Measurements from ENCODE around the gene PCNX1. TPM values are rescaled to one million over a fixed set of nuclear protein-coding genes. Genes with fewer than 3 reads are reported as not detected.
"Not testable (repeated sequence)": the region's sequence is repeated elsewhere in the genome, so short reads cannot be mapped to it uniquely, and the experiment has no call there.

The PCNX1 gene
- total and polyA plus RNA-seq, 5 donors: 7.0 to 48.0 (median 36.5) TPM

- ATAC-seq; intact Hi-C loops (cut with DNase I); H3K27ac ChIP-seq (ENCODE audit: low read length); H3K4me1 ChIP-seq (ENCODE audit: control insufficient read depth, insufficient read depth, low read length); H3K4me3 ChIP-seq (ENCODE audit: low read length); H3K9me3 ChIP-seq (ENCODE audit: control insufficient read depth, low read length); H3K27me3 ChIP-seq (ENCODE audit: control insufficient read depth, insufficient read depth); DNase-seq: not testable (repeated sequence)
- WGBS: 86% methylated on average over 1 of the region's 1 CpG
Observed at GRCh38 chr14:70880888-70881287, 26.4 kb upstream of the PCNX1 start.

DNA sequence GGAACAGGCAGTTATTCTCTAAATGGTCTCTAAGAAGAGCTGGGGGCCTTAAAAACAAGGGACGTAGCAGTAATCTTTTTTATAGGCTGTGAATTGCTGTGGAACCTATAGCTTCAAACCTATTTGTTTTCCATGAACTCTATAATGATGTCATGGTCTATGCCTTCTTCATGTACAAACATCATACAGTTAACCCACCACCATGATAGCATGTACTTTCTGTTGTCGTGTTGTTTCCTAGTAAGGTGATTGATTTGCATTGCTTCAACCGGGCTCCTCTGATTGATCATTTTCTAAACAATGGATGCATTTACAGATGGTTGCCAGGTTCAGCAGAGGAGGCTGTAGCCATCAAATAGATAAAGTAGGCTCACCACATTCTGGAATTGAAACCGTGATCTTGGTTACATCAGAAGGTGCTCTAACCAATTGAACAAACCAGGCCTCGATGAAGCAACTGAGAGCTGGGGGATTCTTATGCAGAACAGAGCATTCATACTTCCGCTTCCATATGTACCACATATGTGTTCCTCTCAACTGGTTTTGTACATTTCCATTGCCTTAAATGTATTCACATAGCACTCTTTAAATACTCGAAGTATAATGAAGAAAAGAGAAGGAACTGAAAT lies 25.6 kb upstream of the PCNX1 start:
- Histone ChIP-seq H3K4me1 (ENCODE audit: control insufficient read depth, insufficient read depth, low read length) (no peaks in the 10 kb centered on the region), H3K27ac (ENCODE audit: low read length) (no peak overlapping the region), H3K9me3 (ENCODE audit: control insufficient read depth, low read length) (no peaks in the 10 kb centered on the region), H3K27me3 (ENCODE audit: control insufficient read depth, insufficient read depth) (no peaks in the 10 kb centered on the region), H3K4me3 (ENCODE audit: low read length) (no peak overlapping the region)
- DNase-seq (no peak), ATAC-seq (no peak)
- WGBS: 78% methylated on average over 7 of the region's 7 CpGs
- intact Hi-C loops (cut with DNase I): no loop called here

GRCh38 chr14:70882776-70883492 lies 24.3 kb upstream of the PCNX1 start:
- intact Hi-C loops (cut with DNase I): no loop called here
- DNase-seq (no peak), ATAC-seq (peak; percentile 45 to 63)
- H3K4me3 ChIP-seq (ENCODE audit: low read length): no peak overlapping the region
- no peak overlapping the region for H3K27ac ChIP-seq (ENCODE audit: low read length)
- H3K9me3 ChIP-seq (ENCODE audit: control insufficient read depth, low read length): no peaks in the 10 kb centered on the region
- no peaks in the 10 kb centered on the region for H3K27me3 ChIP-seq (ENCODE audit: control insufficient read depth, insufficient read depth)
- no peaks in the 10 kb centered on the region for H3K4me1 ChIP-seq (ENCODE audit: control insufficient read depth, insufficient read depth, low read length)
- 52% methylated on average over 6 of the region's 6 CpGs for WGBS

- DNase-seq (no peak), ATAC-seq (no peak)
- Histone ChIP-seq H3K27ac (ENCODE audit: low read length) (no peak overlapping the region), H3K4me3 (ENCODE audit: low read length) (no peak overlapping the region), H3K27me3 (ENCODE audit: control insufficient read depth, insufficient read depth) (no peaks in the 10 kb centered on the region), H3K9me3 (ENCODE audit: control insufficient read depth, low read length) (no peaks in the 10 kb centered on the region), H3K4me1 (ENCODE audit: control insufficient read depth, insufficient read depth, low read length) (no peaks in the 10 kb centered on the region)
- intact Hi-C loops (cut with DNase I): no loop called here
- WGBS: 87% methylated on average over 8 of the region's 8 CpGs
Observed at GRCh38 chr14:70884595-70885342, 22.5 kb upstream of the PCNX1 start.

GRCh38 chr14:70885343-70886022 lies 21.8 kb upstream of the PCNX1 start:
- intact Hi-C loops (cut with DNase I): no loop called here
- 75% methylated on average over 5 of the region's 5 CpGs for WGBS
- ATAC-seq (no peak), DNase-seq (no peak)
- H3K27me3 ChIP-seq (ENCODE audit: control insufficient read depth, insufficient read depth): no peaks in the 10 kb centered on the region
- no peak overlapping the region for H3K4me3 ChIP-seq (ENCODE audit: low read length)
- H3K4me1 ChIP-seq (ENCODE audit: control insufficient read depth, insufficient read depth, low read length): no peaks in the 10 kb centered on the region
- H3K27ac ChIP-seq (ENCODE audit: low read length): no peak overlapping the region
- H3K9me3 ChIP-seq (ENCODE audit: control insufficient read depth, low read length): no peaks in the 10 kb centered on the region

GRCh38 chr14:70886421-70887206 lies 20.6 kb upstream of the PCNX1 start:
- no peak for DNase-seq
- intact Hi-C loops (cut with DNase I): no loop called here
- no peak overlapping the region for H3K27ac ChIP-seq (ENCODE audit: low read length)
- H3K4me1 ChIP-seq (ENCODE audit: control insufficient read depth, insufficient read depth, low read length): no peaks in the 10 kb centered on the region
- no peak for ATAC-seq
- H3K9me3 ChIP-seq (ENCODE audit: control insufficient read depth, low read length): no peaks in the 10 kb centered on the region
- no peaks in the 10 kb centered on the region for H3K27me3 ChIP-seq (ENCODE audit: control insufficient read depth, insufficient read depth)
- H3K4me3 ChIP-seq (ENCODE audit: low read length): no peak overlapping the region
- 68% methylated on average over 5 of the region's 5 CpGs for WGBS

DNA sequence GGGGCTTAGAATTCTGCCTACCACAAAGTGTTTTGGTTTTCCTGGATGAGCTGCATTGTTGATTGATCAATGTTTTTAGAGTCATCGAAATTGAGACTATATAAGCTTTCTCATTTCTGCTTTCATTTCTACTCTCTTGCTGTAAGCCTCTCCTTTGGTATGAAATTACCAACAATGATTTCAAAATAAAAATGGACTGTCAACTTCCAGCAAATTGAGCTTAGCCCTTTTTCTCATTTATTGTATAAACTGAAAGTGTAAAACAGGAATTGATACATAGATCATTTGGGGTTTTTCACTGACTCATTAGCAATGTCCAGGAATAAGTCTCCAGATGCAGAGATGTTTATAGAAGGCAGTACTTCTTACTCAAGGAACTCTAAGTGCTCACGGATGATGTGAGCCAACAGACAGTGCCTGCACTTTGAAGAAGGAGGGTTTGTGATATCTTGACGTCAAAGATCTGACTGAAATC lies 20.0 kb upstream of the PCNX1 start:
- H3K27me3 ChIP-seq (ENCODE audit: control insufficient read depth, insufficient read depth): no peaks in the 10 kb centered on the region
- DNase-seq (no peak), ATAC-seq (peak in 1 of 2 donors; percentile 25)
- H3K4me1 ChIP-seq (ENCODE audit: control insufficient read depth, insufficient read depth, low read length): no peaks in the 10 kb centered on the region
- 47% methylated on average over 3 of the region's 3 CpGs for WGBS
- H3K4me3 ChIP-seq (ENCODE audit: low read length): no peak overlapping the region
- H3K9me3 ChIP-seq (ENCODE audit: control insufficient read depth, low read length): no peaks in the 10 kb centered on the region
- intact Hi-C loops (cut with DNase I): no loop called here
- no peak overlapping the region for H3K27ac ChIP-seq (ENCODE audit: low read length)

DNA sequence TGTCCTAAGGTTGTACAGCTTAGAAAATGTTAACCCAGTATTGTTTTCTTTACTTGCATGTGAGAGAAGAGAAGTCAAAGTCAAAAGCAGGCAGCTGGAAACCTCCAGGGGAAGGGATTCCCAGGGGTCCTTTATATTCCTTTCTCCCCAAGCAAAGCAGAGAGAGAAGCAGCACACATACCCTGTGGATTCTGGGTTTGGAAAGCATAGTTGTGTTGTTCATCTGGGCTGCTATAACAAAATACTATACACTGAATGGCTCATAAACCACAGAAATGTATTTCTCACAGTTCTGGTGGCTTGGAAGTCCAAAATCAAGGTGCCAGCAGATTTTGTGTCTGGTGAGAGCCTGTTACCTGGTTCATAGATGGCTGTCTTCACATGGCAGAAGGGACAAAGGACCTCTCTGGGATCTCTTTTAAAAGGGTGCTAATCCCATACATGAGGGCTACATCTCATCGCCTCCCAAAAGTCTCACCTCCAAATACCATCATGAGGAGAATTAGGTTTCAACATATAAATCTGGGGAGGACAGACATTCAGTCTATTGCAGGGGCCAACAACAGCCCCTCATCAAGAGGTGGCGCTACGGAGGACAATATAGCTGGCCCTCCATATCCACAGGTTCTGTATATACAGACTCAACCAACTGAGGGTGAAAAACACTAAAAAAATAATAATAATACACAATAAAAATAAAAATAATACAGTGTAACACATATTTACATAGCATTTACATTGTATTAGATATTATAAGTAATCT lies 19.3 kb upstream of the PCNX1 start:
- no peaks in the 10 kb centered on the region for H3K9me3 ChIP-seq (ENCODE audit: control insufficient read depth, low read length)
- no peaks in the 10 kb centered on the region for H3K4me1 ChIP-seq (ENCODE audit: control insufficient read depth, insufficient read depth, low read length)
- ATAC-seq (no peak), DNase-seq (no peak)
- no peak overlapping the region for H3K4me3 ChIP-seq (ENCODE audit: low read length)
- peak overlapping the region; percentile 20 for H3K27ac ChIP-seq (ENCODE audit: low read length)
- WGBS: 96% methylated on average over 3 of the region's 3 CpGs
- intact Hi-C loops (cut with DNase I): no loop called here
- H3K27me3 ChIP-seq (ENCODE audit: control insufficient read depth, insufficient read depth): no peaks in the 10 kb centered on the region

- no peak overlapping the region for H3K4me3 ChIP-seq (ENCODE audit: low read length)
- ATAC-seq: no peak
- H3K9me3 ChIP-seq (ENCODE audit: control insufficient read depth, low read length): no peaks in the 10 kb centered on the region
- intact Hi-C loops (cut with DNase I): no loop called here
- 63% methylated on average over 1 of the region's 1 CpG for WGBS
- no peak overlapping the region for H3K27ac ChIP-seq (ENCODE audit: low read length)
- DNase-seq: no peak
- H3K27me3 ChIP-seq (ENCODE audit: control insufficient read depth, insufficient read depth): no peaks in the 10 kb centered on the region
- no peaks in the 10 kb centered on the region for H3K4me1 ChIP-seq (ENCODE audit: control insufficient read depth, insufficient read depth, low read length)
Observed at GRCh38 chr14:70888681-70889175, 18.5 kb upstream of the PCNX1 start.

- no peaks in the 10 kb centered on the region for H3K4me1 ChIP-seq (ENCODE audit: control insufficient read depth, insufficient read depth, low read length)
- no peaks in the 10 kb centered on the region for H3K27me3 ChIP-seq (ENCODE audit: control insufficient read depth, insufficient read depth)
- WGBS: 94% methylated on average over 5 of the region's 5 CpGs
- ATAC-seq (no peak), DNase-seq (no peak)
- H3K4me3 ChIP-seq (ENCODE audit: low read length): no peak overlapping the region
- H3K27ac ChIP-seq (ENCODE audit: low read length): no peak overlapping the region
- no peaks in the 10 kb centered on the region for H3K9me3 ChIP-seq (ENCODE audit: control insufficient read depth, low read length)
- intact Hi-C loops (cut with DNase I): no loop called here
Observed at GRCh38 chr14:70889555-70889954, 17.7 kb upstream of the PCNX1 start.

All from right cardiac atrium (tissue), 5 donors.